Panc1 (cell line): ENCODE data around the gene TGFB1I1.

ENCODE experiments used
- POLR2AphosphoS5 ChIP-seq: IDR thresholded peaks from 2 replicates; pipeline ENCODE4 v1.6.1; 2012; ENCODE audit warnings: mild to moderate bottlenecking, low read depth, low read length, moderate library complexity
- TCF7L2 ChIP-seq: IDR thresholded peaks from 2 replicates; pipeline ENCODE4 v1.6.1; 2011; ENCODE audit warnings: mild to moderate bottlenecking, low read depth, low read length, inconsistent platforms
- TF ChIP-seq, protein P1 (sequence below): fragments of 450-650 bp; IDR thresholded peaks from 2 replicates; pipeline ENCODE4 v1.5.1; 2017; ENCODE audit warnings: mild to moderate bottlenecking
- TF ChIP-seq, protein P2 (sequence below), 2 experiments: IDR thresholded peaks; 2 replicates each; pipeline ENCODE4 v1.6.1; 2011 to 2012; ENCODE audit warnings: low read depth in 2 of 2, control low read depth in 1 of 2, low read length in 1 of 2, mild to moderate bottlenecking in 1 of 2, moderate library complexity in 1 of 2; ENCODE audit not compliant: insufficient read depth in 1 of 2

GRCh38 chr16:31456988-31457360 lies 15.0 kb upstream of the TGFB1I1 start:
- TF ChIP-seq, protein P1, sequence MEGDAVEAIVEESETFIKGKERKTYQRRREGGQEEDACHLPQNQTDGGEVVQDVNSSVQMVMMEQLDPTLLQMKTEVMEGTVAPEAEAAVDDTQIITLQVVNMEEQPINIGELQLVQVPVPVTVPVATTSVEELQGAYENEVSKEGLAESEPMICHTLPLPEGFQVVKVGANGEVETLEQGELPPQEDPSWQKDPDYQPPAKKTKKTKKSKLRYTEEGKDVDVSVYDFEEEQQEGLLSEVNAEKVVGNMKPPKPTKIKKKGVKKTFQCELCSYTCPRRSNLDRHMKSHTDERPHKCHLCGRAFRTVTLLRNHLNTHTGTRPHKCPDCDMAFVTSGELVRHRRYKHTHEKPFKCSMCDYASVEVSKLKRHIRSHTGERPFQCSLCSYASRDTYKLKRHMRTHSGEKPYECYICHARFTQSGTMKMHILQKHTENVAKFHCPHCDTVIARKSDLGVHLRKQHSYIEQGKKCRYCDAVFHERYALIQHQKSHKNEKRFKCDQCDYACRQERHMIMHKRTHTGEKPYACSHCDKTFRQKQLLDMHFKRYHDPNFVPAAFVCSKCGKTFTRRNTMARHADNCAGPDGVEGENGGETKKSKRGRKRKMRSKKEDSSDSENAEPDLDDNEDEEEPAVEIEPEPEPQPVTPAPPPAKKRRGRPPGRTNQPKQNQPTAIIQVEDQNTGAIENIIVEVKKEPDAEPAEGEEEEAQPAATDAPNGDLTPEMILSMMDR, result no peak
- TF ChIP-seq TCF7L2, result no peak
- TF ChIP-seq, protein P2, sequence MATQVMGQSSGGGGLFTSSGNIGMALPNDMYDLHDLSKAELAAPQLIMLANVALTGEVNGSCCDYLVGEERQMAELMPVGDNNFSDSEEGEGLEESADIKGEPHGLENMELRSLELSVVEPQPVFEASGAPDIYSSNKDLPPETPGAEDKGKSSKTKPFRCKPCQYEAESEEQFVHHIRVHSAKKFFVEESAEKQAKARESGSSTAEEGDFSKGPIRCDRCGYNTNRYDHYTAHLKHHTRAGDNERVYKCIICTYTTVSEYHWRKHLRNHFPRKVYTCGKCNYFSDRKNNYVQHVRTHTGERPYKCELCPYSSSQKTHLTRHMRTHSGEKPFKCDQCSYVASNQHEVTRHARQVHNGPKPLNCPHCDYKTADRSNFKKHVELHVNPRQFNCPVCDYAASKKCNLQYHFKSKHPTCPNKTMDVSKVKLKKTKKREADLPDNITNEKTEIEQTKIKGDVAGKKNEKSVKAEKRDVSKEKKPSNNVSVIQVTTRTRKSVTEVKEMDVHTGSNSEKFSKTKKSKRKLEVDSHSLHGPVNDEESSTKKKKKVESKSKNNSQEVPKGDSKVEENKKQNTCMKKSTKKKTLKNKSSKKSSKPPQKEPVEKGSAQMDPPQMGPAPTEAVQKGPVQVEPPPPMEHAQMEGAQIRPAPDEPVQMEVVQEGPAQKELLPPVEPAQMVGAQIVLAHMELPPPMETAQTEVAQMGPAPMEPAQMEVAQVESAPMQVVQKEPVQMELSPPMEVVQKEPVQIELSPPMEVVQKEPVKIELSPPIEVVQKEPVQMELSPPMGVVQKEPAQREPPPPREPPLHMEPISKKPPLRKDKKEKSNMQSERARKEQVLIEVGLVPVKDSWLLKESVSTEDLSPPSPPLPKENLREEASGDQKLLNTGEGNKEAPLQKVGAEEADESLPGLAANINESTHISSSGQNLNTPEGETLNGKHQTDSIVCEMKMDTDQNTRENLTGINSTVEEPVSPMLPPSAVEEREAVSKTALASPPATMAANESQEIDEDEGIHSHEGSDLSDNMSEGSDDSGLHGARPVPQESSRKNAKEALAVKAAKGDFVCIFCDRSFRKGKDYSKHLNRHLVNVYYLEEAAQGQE (IDR thresholded peaks at IDR 0.05; ENCODE audit: insufficient read depth in 1 of 2, low read depth in 2 of 2, low read length in 1 of 2), result 0 out of 4 replicates have a peak, but pooled peaks of 1 of the 2 experiments have one; percentile 28
- TF ChIP-seq POLR2AphosphoS5, result no peak
